ENCODE data around the gene SLX9.

The SLX9 gene

GRCh38 chr21:44949161-44949778 lies 9.4 kb downstream of the SLX9 start:
- DNase-seq = no peak

GRCh38 chr21:44949779-44950198 lies 10.0 kb downstream of the SLX9 start:
- DNase-seq = peak; percentile 41

- no peak for DNase-seq
Measured at GRCh38 chr21:44950351-44950750, 10.5 kb downstream of the SLX9 start.

- DNase-seq = no peak
Measured at GRCh38 chr21:44951186-44951915, 11.5 kb downstream of the SLX9 start.

GRCh38 chr21:44952116-44952928 lies 12.5 kb downstream of the SLX9 start:
- no peak for DNase-seq

GRCh38 chr21:44952929-44953627 lies 13.2 kb downstream of the SLX9 start:
- no peak for DNase-seq

- no peak for DNase-seq
Measured at GRCh38 chr21:44953628-44954021, 13.8 kb downstream of the SLX9 start.

GRCh38 chr21:44954281-44954771 lies 14.5 kb downstream of the SLX9 start:
- no peak for DNase-seq

GRCh38 chr21:44955141-44955797 lies 15.4 kb downstream of the SLX9 start:
- no peak for DNase-seq

- DNase-seq = no peak
Measured at GRCh38 chr21:44955798-44956175, 16.0 kb downstream of the SLX9 start.

- DNase-seq = no peak
Measured at GRCh38 chr21:44956356-44957046, 16.7 kb downstream of the SLX9 start.

- DNase-seq = no peak
Measured at GRCh38 chr21:44957047-44957831, 17.4 kb downstream of the SLX9 start.

GRCh38 chr21:44957901-44958451 lies 18.1 kb downstream of the SLX9 start:
- no peak for DNase-seq

- DNase-seq = no peak
Measured at GRCh38 chr21:44958471-44959191, 18.8 kb downstream of the SLX9 start.

GRCh38 chr21:44959376-44960091 lies 19.7 kb downstream of the SLX9 start:
- no peak for DNase-seq

GRCh38 chr21:44960141-44961092 lies 20.6 kb downstream of the SLX9 start:
- DNase-seq = no peak

GRCh38 chr21:44962403-44962966 lies 22.7 kb downstream of the SLX9 start:
- DNase-seq = no peak

GRCh38 chr21:44964381-44964780 lies 24.6 kb downstream of the SLX9 start:
- DNase-seq = no peak
